ENCODE data around the gene MRRF.

MRRF gene

DNA sequence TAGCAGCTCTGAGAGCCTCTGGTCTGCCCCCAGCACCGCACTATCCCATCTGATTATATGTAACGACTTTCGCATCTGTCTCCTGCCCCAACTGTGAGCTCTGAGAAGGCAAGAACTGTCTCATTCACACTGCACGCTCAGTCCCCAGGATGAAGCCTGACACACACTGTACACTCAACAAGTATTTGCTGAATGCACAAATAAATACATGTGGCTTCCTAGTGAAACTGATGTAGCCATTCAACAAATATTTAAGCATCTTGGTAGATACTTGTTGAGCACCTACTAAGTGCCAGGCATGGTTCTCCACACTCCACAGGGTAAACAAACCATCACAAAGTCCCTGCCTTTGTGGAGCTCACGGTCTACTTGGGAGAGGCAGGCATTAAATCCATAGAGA is 71.5 kb downstream of the MRRF start:
- Histone ChIP-seq H3K9me3 (replicated peaks in 1 of 11) (no peaks in the 10 kb centered on the region), H4K20me1 (peaks cover 0 to 7% (median 0%) of the 10 kb centered on the region in 11 experiments; a peak in 1 of 22 replicates), H3K27ac (no peak overlapping the region), H3K9ac (no peak overlapping the region), H3K4me1 (peaks cover 10 to 22% (median 15%) of the 10 kb centered on the region in 10 experiments; a peak in 19 of 20 replicates), H3K27me3 (no peaks in the 10 kb centered on the region), H3K4me3 (no peak overlapping the region), H3K4me2 (no peak overlapping the region), H3K36me3 (no peaks in the 10 kb centered on the region)
- TF ChIP-seq Cebpa-rat (IDR thresholded peaks at IDR 0.05) = no peak

DNA sequence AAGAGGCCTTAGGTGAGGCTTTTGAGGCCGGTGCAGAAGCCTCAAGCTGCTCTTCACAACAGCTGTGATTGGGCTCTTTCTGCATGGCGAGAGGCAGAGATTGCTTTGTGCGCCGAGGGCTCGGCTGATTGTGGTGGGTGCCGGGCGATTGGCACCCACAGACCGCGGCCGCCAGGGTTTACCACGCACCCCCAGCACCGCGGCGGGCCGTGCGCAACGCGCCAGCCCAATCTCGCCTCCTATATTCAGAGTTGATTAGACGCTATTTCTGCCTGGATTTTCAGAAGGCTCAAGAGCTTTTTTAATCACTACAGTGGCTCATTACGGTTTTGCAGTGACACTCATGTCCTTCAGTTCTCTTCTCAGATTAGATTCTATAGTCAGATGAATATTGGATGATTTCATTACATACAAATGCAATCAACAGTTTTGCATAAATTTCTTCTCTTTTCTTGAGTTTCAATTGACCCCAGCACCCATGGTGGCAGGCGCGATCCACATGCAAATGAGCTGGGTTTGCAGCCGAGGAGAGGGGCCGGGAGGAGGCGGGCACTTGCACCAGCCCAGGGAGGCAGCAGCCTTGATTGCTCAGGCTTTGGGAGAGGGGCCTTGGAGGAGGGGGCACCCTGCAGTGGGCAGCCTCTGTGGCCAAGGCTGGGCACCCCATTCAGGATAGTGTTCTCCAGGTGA is 72.3 kb downstream of the MRRF start:
- H3K9ac ChIP-seq = no peak overlapping the region
- no peaks in the 10 kb centered on the region for H3K36me3 ChIP-seq
- peaks cover 0 to 6% (median 0%) of the 10 kb centered on the region in 11 experiments; a peak in 1 of 22 replicates for H4K20me1 ChIP-seq
- H3K4me3 ChIP-seq = no peak overlapping the region
- no peaks in the 10 kb centered on the region for H3K27me3 ChIP-seq
- no peak overlapping the region for H3K27ac ChIP-seq
- H3K9me3 ChIP-seq (replicated peaks in 1 of 11) = no peaks in the 10 kb centered on the region
- H3K4me2 ChIP-seq = no peak overlapping the region
- TF ChIP-seq Cebpa-rat (IDR thresholded peaks at IDR 0.05) = no peak
- peaks cover 4 to 14% (median 8%) of the 10 kb centered on the region in 10 experiments; a peak in 19 of 20 replicates for H3K4me1 ChIP-seq

DNA sequence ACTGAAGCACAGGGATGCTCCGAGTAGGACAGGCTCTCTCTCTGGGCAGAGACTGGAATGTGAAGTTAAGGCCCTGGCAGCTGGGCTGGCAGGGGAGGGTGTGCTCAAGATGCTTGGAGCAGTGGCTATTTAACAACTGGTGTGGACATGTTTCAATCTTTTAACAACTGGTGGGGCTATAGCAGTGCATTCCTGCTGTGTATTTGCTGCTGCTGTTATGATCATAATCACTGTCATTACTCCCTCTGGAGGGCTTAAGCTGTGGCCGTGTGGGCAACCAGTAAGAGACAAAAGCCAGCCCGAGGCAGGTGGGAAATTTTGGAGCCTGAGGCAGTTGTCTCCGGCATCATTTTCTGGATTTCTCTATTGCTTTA is 72.9 kb downstream of the MRRF start:
- Histone ChIP-seq H3K9ac (no peak overlapping the region), H3K27me3 (no peaks in the 10 kb centered on the region), H3K36me3 (no peaks in the 10 kb centered on the region), H3K4me3 (no peak overlapping the region), H3K27ac (no peak overlapping the region), H3K4me1 (peaks cover 0 to 9% (median 3%) of the 10 kb centered on the region in 10 experiments; a peak in 18 of 20 replicates), H4K20me1 (peaks cover 0 to 1% (median 0%) of the 10 kb centered on the region in 11 experiments; a peak in 1 of 22 replicates), H3K4me2 (no peak overlapping the region), H3K9me3 (replicated peaks in 1 of 11) (no peaks in the 10 kb centered on the region)
- TF ChIP-seq Cebpa-rat (IDR thresholded peaks at IDR 0.05) = no peak

DNA sequence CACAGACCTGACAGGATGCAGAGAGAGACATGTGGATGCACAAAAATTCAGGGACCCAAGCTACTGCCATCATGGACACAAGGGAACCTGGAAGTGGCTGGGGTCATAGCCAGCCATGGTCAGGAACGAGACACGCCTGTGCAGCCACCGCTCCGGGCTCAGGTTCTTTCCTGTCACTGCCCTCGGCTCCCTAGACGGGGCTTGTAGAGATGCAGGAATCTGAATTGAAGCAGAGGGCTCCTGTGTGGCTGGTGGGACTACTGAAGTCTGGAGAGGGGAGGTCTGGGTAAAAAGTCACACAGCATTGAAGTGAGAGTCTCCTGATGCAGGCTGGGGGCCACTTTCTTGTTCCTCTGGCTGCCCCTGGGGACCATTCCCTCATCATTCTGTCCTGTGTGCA is 73.9 kb downstream of the MRRF start:
- Histone ChIP-seq H3K27me3 (no peaks in the 10 kb centered on the region), H4K20me1 (no peaks in the 10 kb centered on the region; a peak in 1 of 22 replicates), H3K36me3 (no peaks in the 10 kb centered on the region), H3K9ac (no peak overlapping the region), H3K4me1 (peaks cover 0 to 7% (median 1%) of the 10 kb centered on the region in 10 experiments; a peak in 8 of 20 replicates), H3K9me3 (replicated peaks in 1 of 11) (no peaks in the 10 kb centered on the region), H3K4me2 (peak overlapping the region in 4 of 11 experiments; percentile 1 to 14 (median 8); a peak in 1 of 22 replicates), H3K27ac (no peak overlapping the region), H3K4me3 (no peak overlapping the region)
- TF ChIP-seq Cebpa-rat (IDR thresholded peaks at IDR 0.05) = no peak

DNA sequence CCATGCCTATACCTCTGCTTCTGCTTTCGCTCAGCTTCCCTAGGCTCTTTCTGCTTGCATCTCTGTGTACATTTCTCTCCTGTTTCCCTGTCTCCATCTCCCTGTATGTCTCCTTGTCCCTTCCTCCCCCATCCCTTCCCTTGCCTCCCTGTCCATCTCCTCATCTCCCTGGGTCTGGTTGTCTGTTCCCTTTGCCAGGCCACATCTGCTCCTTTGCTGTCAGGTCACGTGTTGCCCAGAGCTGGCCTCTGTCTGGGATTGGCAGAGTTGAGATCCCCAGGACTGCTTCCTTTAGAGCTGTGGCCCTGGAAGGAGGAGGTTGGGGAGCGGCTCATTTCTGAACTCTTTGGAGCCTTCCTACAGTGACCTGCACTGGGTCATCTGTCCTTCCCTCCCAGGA is 74.3 kb downstream of the MRRF start:
- Histone ChIP-seq H3K9me3 (replicated peaks in 1 of 11) (no peaks in the 10 kb centered on the region), H4K20me1 (no peaks in the 10 kb centered on the region), H3K27me3 (no peaks in the 10 kb centered on the region), H3K27ac (no peak overlapping the region), H3K9ac (no peak overlapping the region), H3K36me3 (no peaks in the 10 kb centered on the region), H3K4me3 (no peak overlapping the region), H3K4me2 (peak overlapping the region in 3 of 11 experiments; percentile 1 to 14 (median 6); a peak in 1 of 22 replicates), H3K4me1 (peaks cover 0 to 7% (median 1%) of the 10 kb centered on the region in 10 experiments; a peak in 7 of 20 replicates)
- no peak for TF ChIP-seq Cebpa-rat (IDR thresholded peaks at IDR 0.05)

DNA sequence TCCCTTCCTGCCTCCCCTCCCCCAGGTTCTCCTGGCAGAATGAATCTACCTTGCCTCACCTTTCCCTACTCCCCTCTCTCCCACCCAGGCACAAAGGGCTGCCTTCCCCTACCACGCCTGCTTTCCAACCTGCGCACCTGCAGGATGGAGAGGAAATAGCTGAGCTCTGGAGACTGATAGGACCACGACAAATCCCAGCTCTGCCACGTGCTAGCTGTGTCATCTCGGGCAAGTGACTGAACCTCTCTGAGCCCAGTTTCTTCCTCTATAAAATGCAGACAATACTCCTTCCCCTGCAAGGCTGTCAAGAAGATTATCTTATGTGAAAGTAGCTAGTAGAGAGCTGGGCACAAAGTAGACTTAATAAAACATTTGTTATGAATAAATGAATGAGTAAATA is 74.9 kb downstream of the MRRF start:
- Histone ChIP-seq H3K9ac (no peak overlapping the region), H3K27ac (no peak overlapping the region), H3K4me2 (no peak overlapping the region), H4K20me1 (no peaks in the 10 kb centered on the region), H3K36me3 (no peaks in the 10 kb centered on the region), H3K9me3 (replicated peaks in 1 of 11) (no peaks in the 10 kb centered on the region), H3K27me3 (no peaks in the 10 kb centered on the region), H3K4me1 (peaks cover 0 to 7% (median 1%) of the 10 kb centered on the region in 10 experiments; a peak in 7 of 20 replicates), H3K4me3 (no peak overlapping the region)
- no peak for TF ChIP-seq Cebpa-rat (IDR thresholded peaks at IDR 0.05)

DNA sequence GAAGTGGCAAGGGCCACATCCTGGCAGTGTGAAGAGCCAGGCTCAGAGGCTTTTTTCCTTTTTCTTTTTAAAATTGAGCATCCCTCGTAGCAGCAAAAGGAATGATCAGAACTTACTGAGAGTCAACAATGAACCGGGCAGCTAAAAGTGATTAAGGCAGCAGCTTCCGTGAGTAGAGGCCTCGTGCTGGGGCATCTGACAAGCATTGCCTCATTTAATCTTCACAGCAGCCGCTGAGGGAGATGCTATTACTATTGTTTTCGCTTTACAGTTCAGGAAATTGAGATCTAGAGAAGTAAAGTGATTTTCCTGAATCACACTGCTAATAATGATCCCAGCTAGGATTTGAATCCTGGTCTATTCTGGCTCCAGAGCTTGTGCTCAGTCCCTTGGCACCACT is 75.5 kb downstream of the MRRF start:
- no peak overlapping the region for H3K27ac ChIP-seq
- H3K9ac ChIP-seq = no peak overlapping the region
- no peak overlapping the region for H3K4me2 ChIP-seq
- no peaks in the 10 kb centered on the region for H3K36me3 ChIP-seq
- no peak overlapping the region for H3K4me3 ChIP-seq
- TF ChIP-seq Cebpa-rat (IDR thresholded peaks at IDR 0.05) = no peak
- peaks cover 0 to 4% (median 0%) of the 10 kb centered on the region in 11 experiments; a peak in 5 of 22 replicates for H3K27me3 ChIP-seq
- no peaks in the 10 kb centered on the region for H4K20me1 ChIP-seq
- H3K9me3 ChIP-seq (replicated peaks in 1 of 11) = no peaks in the 10 kb centered on the region
- H3K4me1 ChIP-seq = peaks cover 0 to 7% (median 1%) of the 10 kb centered on the region in 10 experiments; a peak in 7 of 20 replicates

DNA sequence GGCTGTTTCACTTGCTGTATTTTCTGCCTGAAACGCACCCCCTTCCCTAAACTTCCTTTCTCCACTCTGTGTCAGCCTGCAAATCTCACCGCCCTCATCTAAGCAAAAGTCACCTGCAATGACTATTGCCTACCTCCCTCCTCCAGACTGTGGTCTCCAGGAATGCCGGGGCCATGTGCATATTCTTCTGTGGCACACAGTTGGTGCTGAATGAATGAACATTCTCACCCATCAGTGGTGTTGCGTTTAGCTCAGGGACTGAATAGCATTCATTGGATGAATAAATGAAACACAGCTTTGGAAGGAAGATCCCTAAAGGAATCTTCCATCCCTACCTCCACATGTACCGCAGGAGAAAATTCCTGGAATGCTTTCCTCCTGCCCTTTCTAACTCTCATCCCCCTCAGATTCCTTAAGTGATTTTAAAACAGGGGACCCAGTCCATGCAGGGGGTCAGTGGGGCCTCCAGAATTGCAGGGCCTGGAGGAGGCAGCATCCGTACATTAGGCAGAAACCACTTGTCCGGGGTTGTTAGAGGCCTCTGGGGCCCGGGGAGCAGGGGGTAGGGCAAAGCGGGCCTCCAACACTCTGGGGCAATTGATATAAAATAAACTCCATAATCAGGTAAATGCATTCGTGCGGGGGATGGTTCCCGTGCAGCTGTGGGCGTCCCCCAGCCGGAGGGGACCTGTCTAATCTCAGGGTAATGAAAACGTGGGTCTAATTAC is 77.8 kb downstream of the MRRF start:
- H3K36me3 ChIP-seq = no peaks in the 10 kb centered on the region
- H3K4me2 ChIP-seq = no peak overlapping the region
- H3K27me3 ChIP-seq = peaks cover 19 to 27% (median 23%) of the 10 kb centered on the region in 11 experiments
- no peak overlapping the region for H3K9ac ChIP-seq
- H3K27ac ChIP-seq = no peak overlapping the region
- no peak for TF ChIP-seq Cebpa-rat (IDR thresholded peaks at IDR 0.05)
- H4K20me1 ChIP-seq = no peaks in the 10 kb centered on the region
- no peaks in the 10 kb centered on the region for H3K9me3 ChIP-seq (replicated peaks in 1 of 11)
- H3K4me1 ChIP-seq = peaks cover 6 to 18% (median 11%) of the 10 kb centered on the region in 10 experiments
- H3K4me3 ChIP-seq = no peak overlapping the region

All from BLaER1 treated with 17β-estradiol and CSF1 and Interleukin-3, amounts not matched to agents 10 nM and 100 nM (cell line).